Glomerular endothelial cell (primary cell): ENCODE data around the gene ZNF423. TPM values are rescaled to one million over a fixed set of nuclear protein-coding genes. Genes with fewer than 3 reads are reported as not detected.

ENCODE experiments used
- DNase-seq: peaks from one replicate; pipeline ENCODE4 v3.0.0-alpha.2; 2011; ENCODE audit warnings: low read depth, low spot score; ENCODE audit errors: extremely low read depth
- total RNA-seq: library from RNA; depleted of rRNA; stranded (reverse); fragments of >200 nt; gene quantifications from 2 replicates; pipeline ENCODE4 v1.2.3, GENCODE V29; 2015

ZNF423 gene
- total RNA-seq, 1 donor from 2014 or later = 3.4 TPM

- DNase-seq = no peak
These were observed 118.4 kb downstream of the ZNF423 start for GRCh38 chr16:49737541-49737940.

- DNase-seq = no peak
These were observed 121.6 kb downstream of the ZNF423 start for GRCh38 chr16:49734331-49734730.

GRCh38 chr16:49733313-49734009 lies 122.5 kb downstream of the ZNF423 start:
- no peak for DNase-seq

- DNase-seq = no peak
These were observed 124.0 kb downstream of the ZNF423 start for GRCh38 chr16:49731911-49732310.

- no peak for DNase-seq
These were observed 125.1 kb downstream of the ZNF423 start for GRCh38 chr16:49730772-49731171.

GRCh38 chr16:49727611-49728010 lies 128.3 kb downstream of the ZNF423 start:
- DNase-seq = no peak

- no peak for DNase-seq
These were observed 129.8 kb downstream of the ZNF423 start for GRCh38 chr16:49726155-49726554.

GRCh38 chr16:49725651-49726050 lies 130.3 kb downstream of the ZNF423 start:
- no peak for DNase-seq

- DNase-seq = no peak
These were observed 131.1 kb downstream of the ZNF423 start for GRCh38 chr16:49724774-49725173.

- DNase-seq = no peak
These were observed 132.6 kb downstream of the ZNF423 start for GRCh38 chr16:49723310-49723709.

GRCh38 chr16:49720225-49720624 lies 135.7 kb downstream of the ZNF423 start:
- no peak for DNase-seq

- no peak for DNase-seq
These were observed 138.2 kb downstream of the ZNF423 start for GRCh38 chr16:49717689-49718088.

- no peak for DNase-seq
These were observed 139.5 kb downstream of the ZNF423 start for GRCh38 chr16:49716339-49716934.

- DNase-seq = no peak
These were observed 142.1 kb downstream of the ZNF423 start for GRCh38 chr16:49713770-49714169.

- no peak for DNase-seq
These were observed 143.4 kb downstream of the ZNF423 start for GRCh38 chr16:49712542-49712941.

- DNase-seq = no peak
These were observed 143.8 kb downstream of the ZNF423 start for GRCh38 chr16:49712106-49712505.

GRCh38 chr16:49709057-49709456 lies 146.9 kb downstream of the ZNF423 start:
- DNase-seq = no peak

- DNase-seq = no peak
These were observed 147.4 kb downstream of the ZNF423 start for GRCh38 chr16:49708491-49708890.

- DNase-seq = no peak
These were observed 149.1 kb downstream of the ZNF423 start for GRCh38 chr16:49706620-49707355.

- DNase-seq = no peak
These were observed 151.2 kb downstream of the ZNF423 start for GRCh38 chr16:49704586-49705155.

- DNase-seq = no peak
These were observed 152.4 kb downstream of the ZNF423 start for GRCh38 chr16:49703483-49703882.
